ENCODE measurements around the gene CACNG4. TPM values are rescaled to one million over a fixed set of nuclear protein-coding genes. Genes with fewer than 3 reads are reported as not detected.

CACNG4 gene
- polyA plus RNA-seq, 6 donors from 2014 or later, result not detected

- no peak overlapping the region for H3K27ac Mint-ChIP-seq
- ATAC-seq (ENCODE audit: low read depth in 2 of 2), result no peak
- H3K4me3 Mint-ChIP-seq, result no peak overlapping the region
- no peak for DNase-seq
- peaks cover 24 to 30% (median 26%) of the 10 kb centered on the region in 3 donors for H3K27me3 Mint-ChIP-seq
- no peaks in the 10 kb centered on the region for H3K36me3 Mint-ChIP-seq
- H3K4me1 Mint-ChIP-seq, result no peaks in the 10 kb centered on the region
- no peaks in the 10 kb centered on the region for H3K9me3 Mint-ChIP-seq
These were observed 22.2 kb downstream of the CACNG4 start for GRCh38 chr17:66986659-66987058.

- Mint-ChIP-seq H3K9me3 (peaks cover 0 to 2% (median 0%) of the 10 kb centered on the region in 7 donors), H3K27me3 (peaks cover 24 to 34% (median 26%) of the 10 kb centered on the region in 3 donors), H3K4me1 (no peaks in the 10 kb centered on the region), H3K36me3 (no peaks in the 10 kb centered on the region), H3K27ac (no peak overlapping the region), H3K4me3 (no peak overlapping the region)
- DNase-seq, result no peak
- ATAC-seq (ENCODE audit: low read depth in 2 of 2), result no peak
These were observed 22.6 kb downstream of the CACNG4 start for GRCh38 chr17:66987059-66987616.

GRCh38 chr17:66988069-66988798, 23.7 kb downstream of the CACNG4 start:
- Mint-ChIP-seq H3K4me3 (no peak overlapping the region), H3K4me1 (no peaks in the 10 kb centered on the region), H3K27me3 (peaks cover 24 to 37% (median 26%) of the 10 kb centered on the region in 3 donors), H3K27ac (no peak overlapping the region), H3K36me3 (no peaks in the 10 kb centered on the region), H3K9me3 (peaks cover 0 to 4% (median 0%) of the 10 kb centered on the region in 7 donors)
- DNase-seq (no peak), ATAC-seq (ENCODE audit: low read depth in 2 of 2) (no peak)

GRCh38 chr17:66989076-66989475, 24.6 kb downstream of the CACNG4 start:
- Mint-ChIP-seq H3K4me1 (no peaks in the 10 kb centered on the region), H3K4me3 (no peak overlapping the region), H3K27me3 (peaks cover 24 to 37% (median 26%) of the 10 kb centered on the region in 3 donors), H3K27ac (no peak overlapping the region), H3K9me3 (peaks cover 0 to 4% (median 0%) of the 10 kb centered on the region in 7 donors), H3K36me3 (no peaks in the 10 kb centered on the region)
- DNase-seq (no peak), ATAC-seq (ENCODE audit: low read depth in 2 of 2) (no peak)

- peaks cover 24 to 37% (median 28%) of the 10 kb centered on the region in 3 donors for H3K27me3 Mint-ChIP-seq
- no peaks in the 10 kb centered on the region for H3K36me3 Mint-ChIP-seq
- H3K4me1 Mint-ChIP-seq, result no peaks in the 10 kb centered on the region
- peaks cover 0 to 4% (median 0%) of the 10 kb centered on the region in 7 donors for H3K9me3 Mint-ChIP-seq
- no peak for DNase-seq
- H3K4me3 Mint-ChIP-seq, result no peak overlapping the region
- no peak overlapping the region for H3K27ac Mint-ChIP-seq
- no peak for ATAC-seq (ENCODE audit: low read depth in 2 of 2)
These were observed 25.1 kb downstream of the CACNG4 start for GRCh38 chr17:66989579-66989978.

- Mint-ChIP-seq H3K9me3 (peaks cover 0 to 4% (median 0%) of the 10 kb centered on the region in 7 donors), H3K4me3 (no peak overlapping the region), H3K27me3 (peaks cover 23 to 39% (median 32%) of the 10 kb centered on the region in 3 donors), H3K36me3 (no peaks in the 10 kb centered on the region), H3K4me1 (no peaks in the 10 kb centered on the region), H3K27ac (no peak overlapping the region)
- ATAC-seq (ENCODE audit: low read depth in 2 of 2) (no peak), DNase-seq (no peak)
These were observed 25.5 kb downstream of the CACNG4 start for GRCh38 chr17:66990047-66990446.

- DNase-seq (no peak), ATAC-seq (ENCODE audit: low read depth in 2 of 2) (no peak)
- Mint-ChIP-seq H3K27ac (no peak overlapping the region), H3K27me3 (peaks cover 5 to 36% (median 35%) of the 10 kb centered on the region in 3 donors), H3K4me1 (peaks cover 0 to 4% (median 0%) of the 10 kb centered on the region in 3 donors), H3K4me3 (no peak overlapping the region), H3K36me3 (no peaks in the 10 kb centered on the region), H3K9me3 (peaks cover 0 to 11% (median 0%) of the 10 kb centered on the region in 7 donors)
These were observed 28.5 kb downstream of the CACNG4 start for GRCh38 chr17:66992911-66993442.

GRCh38 chr17:66994361-66994760, 29.9 kb downstream of the CACNG4 start:
- peaks cover 0 to 11% (median 3%) of the 10 kb centered on the region in 7 donors for H3K9me3 Mint-ChIP-seq
- no peak overlapping the region for H3K4me3 Mint-ChIP-seq
- ATAC-seq (ENCODE audit: low read depth in 2 of 2) (no peak), DNase-seq (no peak)
- no peak overlapping the region for H3K27ac Mint-ChIP-seq
- peaks cover 0 to 4% (median 0%) of the 10 kb centered on the region in 3 donors for H3K4me1 Mint-ChIP-seq
- no peaks in the 10 kb centered on the region for H3K36me3 Mint-ChIP-seq
- H3K27me3 Mint-ChIP-seq, result peaks cover 5 to 40% (median 37%) of the 10 kb centered on the region in 3 donors

- peaks cover 4 to 37% (median 36%) of the 10 kb centered on the region in 3 donors for H3K27me3 Mint-ChIP-seq
- DNase-seq (no peak), ATAC-seq (ENCODE audit: low read depth in 2 of 2) (no peak)
- no peaks in the 10 kb centered on the region for H3K36me3 Mint-ChIP-seq
- no peak overlapping the region for H3K27ac Mint-ChIP-seq
- peaks cover 0 to 4% (median 0%) of the 10 kb centered on the region in 3 donors for H3K4me1 Mint-ChIP-seq
- H3K9me3 Mint-ChIP-seq, result peaks cover 0 to 11% (median 3%) of the 10 kb centered on the region in 7 donors
- no peak overlapping the region for H3K4me3 Mint-ChIP-seq
These were observed 30.5 kb downstream of the CACNG4 start for GRCh38 chr17:66994930-66995535.

GRCh38 chr17:66995944-66996343, 31.4 kb downstream of the CACNG4 start:
- ATAC-seq (ENCODE audit: low read depth in 2 of 2) (no peak), DNase-seq (no peak)
- Mint-ChIP-seq H3K9me3 (peaks cover 0 to 11% (median 4%) of the 10 kb centered on the region in 7 donors), H3K27me3 (peaks cover 0 to 37% (median 34%) of the 10 kb centered on the region in 3 donors), H3K4me3 (no peak overlapping the region), H3K36me3 (no peaks in the 10 kb centered on the region), H3K4me1 (peaks cover 0 to 4% (median 0%) of the 10 kb centered on the region in 3 donors), H3K27ac (no peak overlapping the region)

GRCh38 chr17:66996926-66997325, 32.4 kb downstream of the CACNG4 start:
- H3K36me3 Mint-ChIP-seq, result no peaks in the 10 kb centered on the region
- no peak overlapping the region for H3K4me3 Mint-ChIP-seq
- no peak overlapping the region for H3K27ac Mint-ChIP-seq
- peaks cover 4 to 19% (median 6%) of the 10 kb centered on the region in 7 donors for H3K9me3 Mint-ChIP-seq
- DNase-seq, result no peak
- H3K27me3 Mint-ChIP-seq, result peaks cover 2 to 39% (median 34%) of the 10 kb centered on the region in 3 donors
- no peak for ATAC-seq (ENCODE audit: low read depth in 2 of 2)
- H3K4me1 Mint-ChIP-seq, result peaks cover 0 to 4% (median 0%) of the 10 kb centered on the region in 3 donors

GRCh38 chr17:67003231-67003630, 38.7 kb downstream of the CACNG4 start:
- Mint-ChIP-seq H3K36me3 (no peaks in the 10 kb centered on the region), H3K9me3 (peaks cover 6 to 10% (median 9%) of the 10 kb centered on the region in 7 donors), H3K4me1 (no peaks in the 10 kb centered on the region), H3K27ac (no peak overlapping the region), H3K4me3 (no peak overlapping the region), H3K27me3 (peaks cover 5 to 16% (median 13%) of the 10 kb centered on the region in 3 donors)
- ATAC-seq (ENCODE audit: low read depth in 2 of 2), result no peak
- no peak for DNase-seq

GRCh38 chr17:67004181-67004580, 39.7 kb downstream of the CACNG4 start:
- no peak overlapping the region for H3K4me3 Mint-ChIP-seq
- no peaks in the 10 kb centered on the region for H3K4me1 Mint-ChIP-seq
- H3K27ac Mint-ChIP-seq, result peak overlapping the region in 1 of 6 donors; percentile 17
- no peak for ATAC-seq (ENCODE audit: low read depth in 2 of 2)
- H3K27me3 Mint-ChIP-seq, result peaks cover 0 to 16% (median 13%) of the 10 kb centered on the region in 3 donors
- no peaks in the 10 kb centered on the region for H3K36me3 Mint-ChIP-seq
- no peak for DNase-seq
- peaks cover 5 to 13% (median 10%) of the 10 kb centered on the region in 7 donors for H3K9me3 Mint-ChIP-seq
